GM19193 (cell line): ENCODE data around the gene PTGER3.

Experiments
- POLR2A ChIP-seq: IDR thresholded peaks from 4 replicates; pipeline ENCODE4 v1.6.1; 2011; ENCODE audit not compliant: insufficient read depth, insufficient read length; ENCODE audit errors: extremely low read depth

Gene PTGER3

GRCh38 chr1:71037829-71038620 lies 9.6 kb downstream of the PTGER3 start:
- TF ChIP-seq POLR2A, result no peak

- TF ChIP-seq POLR2A, result no peak
These were observed 10.6 kb downstream of the PTGER3 start for GRCh38 chr1:71037066-71037465.

DNA sequence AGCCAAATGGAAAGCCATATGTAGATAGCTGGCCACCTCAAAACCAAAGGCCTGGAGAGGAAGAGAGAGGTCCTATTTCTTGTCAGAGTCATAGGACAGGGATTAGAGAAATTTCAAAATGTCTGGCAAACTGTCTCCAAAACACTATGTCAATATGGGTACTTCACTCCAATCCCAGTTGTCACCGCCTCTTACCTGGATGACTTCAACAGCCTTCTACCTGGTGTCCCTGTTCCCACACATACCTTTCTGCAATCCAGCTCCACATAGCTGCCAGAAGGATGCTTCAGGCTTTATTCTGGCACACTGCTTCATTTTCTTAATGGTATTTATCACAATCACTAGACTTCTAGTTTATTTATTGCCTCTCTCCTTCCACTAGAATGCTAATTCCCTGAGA lies 14.5 kb downstream of the PTGER3 start:
- no peak for TF ChIP-seq POLR2A

- no peak for TF ChIP-seq POLR2A
These were observed 16.2 kb downstream of the PTGER3 start for GRCh38 chr1:71031426-71031825.

GRCh38 chr1:71030026-71030425 lies 17.6 kb downstream of the PTGER3 start:
- TF ChIP-seq POLR2A, result no peak

- TF ChIP-seq POLR2A, result no peak
These were observed 18.6 kb downstream of the PTGER3 start for GRCh38 chr1:71028981-71029380.

DNA sequence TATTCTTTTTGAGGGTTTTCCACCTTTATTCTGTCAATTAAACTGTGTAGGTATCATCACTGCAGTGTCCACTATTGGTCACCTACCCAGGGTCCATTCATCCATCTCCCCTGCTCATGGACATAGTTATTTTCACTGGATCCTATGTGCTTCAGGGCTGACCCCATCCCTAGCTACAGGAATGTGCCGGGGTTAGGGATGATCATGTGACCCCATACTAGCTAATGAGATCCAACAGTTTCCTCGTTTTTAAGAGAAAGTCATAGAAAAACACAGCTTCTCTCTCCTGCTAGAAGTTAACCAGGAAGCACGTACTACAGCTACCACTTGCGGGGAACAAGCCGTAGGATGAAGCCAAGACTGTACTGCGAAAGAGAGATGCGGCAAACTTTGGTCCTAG lies 19.6 kb downstream of the PTGER3 start:
- no peak for TF ChIP-seq POLR2A

DNA sequence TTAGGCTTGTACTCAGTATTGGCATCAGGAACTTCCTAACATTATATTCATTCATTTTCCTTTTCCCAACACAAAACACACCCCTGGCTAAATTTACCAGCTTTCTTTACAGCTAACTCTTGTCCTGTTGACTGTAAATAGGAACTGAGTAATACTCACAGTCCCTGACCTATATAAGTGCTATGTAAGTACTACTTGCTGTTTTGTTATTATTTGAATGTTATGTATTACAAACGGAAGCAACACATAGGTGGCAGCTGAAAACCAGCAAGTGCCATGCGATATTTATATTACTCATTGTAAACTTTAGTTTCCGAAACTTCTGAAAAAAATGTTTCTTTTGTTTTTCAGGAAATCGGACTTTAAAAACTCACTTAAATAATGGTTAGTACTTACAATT lies 21.5 kb downstream of the PTGER3 start:
- no peak for TF ChIP-seq POLR2A

GRCh38 chr1:71023515-71023914 lies 24.1 kb downstream of the PTGER3 start:
- no peak for TF ChIP-seq POLR2A

- no peak for TF ChIP-seq POLR2A
These were observed 28.2 kb downstream of the PTGER3 start for GRCh38 chr1:71019233-71019969.

DNA sequence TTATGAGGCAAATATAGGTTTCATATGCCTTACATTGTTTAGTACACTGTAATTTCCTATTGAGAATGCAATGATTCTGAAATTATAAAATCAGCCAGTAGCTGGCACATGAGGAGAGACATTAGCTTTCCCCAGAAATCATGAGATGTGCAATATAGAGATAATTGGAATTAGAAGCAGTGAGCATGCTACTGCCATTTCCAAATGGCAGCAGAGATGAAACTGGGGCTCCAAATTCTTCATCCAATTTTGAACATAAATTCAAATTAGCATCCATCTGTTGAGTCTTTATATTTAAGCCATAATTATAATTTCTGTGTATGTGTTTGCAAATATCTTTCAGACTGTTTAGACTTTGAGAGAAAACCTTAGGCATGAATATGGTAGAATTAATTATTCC lies 28.8 kb downstream of the PTGER3 start:
- TF ChIP-seq POLR2A, result no peak

GRCh38 chr1:71015745-71016144 lies 31.9 kb downstream of the PTGER3 start:
- TF ChIP-seq POLR2A, result no peak

- no peak for TF ChIP-seq POLR2A
These were observed 33.4 kb downstream of the PTGER3 start for GRCh38 chr1:71014178-71014579.

GRCh38 chr1:71002709-71003475 lies 44.7 kb downstream of the PTGER3 start:
- TF ChIP-seq POLR2A, result no peak

DNA sequence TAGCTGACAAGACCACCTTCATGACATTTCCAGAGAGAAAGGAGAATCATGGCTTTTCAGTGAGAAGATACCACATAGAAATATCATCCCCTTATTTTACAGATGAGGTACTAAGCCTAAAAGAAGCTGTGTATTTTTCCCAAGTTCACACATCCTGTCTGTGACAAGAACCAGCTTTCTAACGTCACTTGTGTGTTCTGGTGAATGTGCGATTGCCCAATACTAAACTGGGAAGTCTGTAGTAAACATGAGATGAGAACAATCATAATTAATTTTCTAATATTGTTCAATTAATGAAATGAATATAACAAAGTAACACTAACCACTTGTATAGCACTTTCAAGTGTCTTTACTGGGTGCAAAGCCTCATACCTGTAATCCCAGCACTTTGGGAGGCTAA lies 46.0 kb downstream of the PTGER3 start:
- TF ChIP-seq POLR2A, result no peak
